ENCODE measurements around the gene OR6M1.

The OR6M1 gene

GRCh38 chr11:123775715-123776549, 30.2 kb downstream of the OR6M1 start:
- no peak for DNase-seq (ENCODE audit: low read depth)

GRCh38 chr11:123775289-123775688, 30.9 kb downstream of the OR6M1 start:
- no peak for DNase-seq (ENCODE audit: low read depth)

- DNase-seq (ENCODE audit: low read depth) = no peak
These were observed 32.2 kb downstream of the OR6M1 start for GRCh38 chr11:123773959-123774358.

GRCh38 chr11:123773026-123773425, 33.1 kb downstream of the OR6M1 start:
- no peak for DNase-seq (ENCODE audit: low read depth)

GRCh38 chr11:123771664-123772063, 34.5 kb downstream of the OR6M1 start:
- no peak for DNase-seq (ENCODE audit: low read depth)

GRCh38 chr11:123770712-123771111, 35.4 kb downstream of the OR6M1 start:
- DNase-seq (ENCODE audit: low read depth) = no peak

GRCh38 chr11:123765601-123766000, 40.5 kb downstream of the OR6M1 start:
- no peak for DNase-seq (ENCODE audit: low read depth)

GRCh38 chr11:123762422-123762821, 43.7 kb downstream of the OR6M1 start:
- DNase-seq (ENCODE audit: low read depth) = no peak

GRCh38 chr11:123760894-123761293, 45.3 kb downstream of the OR6M1 start:
- DNase-seq (ENCODE audit: low read depth) = no peak

- DNase-seq (ENCODE audit: low read depth) = no peak
These were observed 48.2 kb downstream of the OR6M1 start for GRCh38 chr11:123757976-123758375.

- no peak for DNase-seq (ENCODE audit: low read depth)
These were observed 50.3 kb downstream of the OR6M1 start for GRCh38 chr11:123755813-123756212.

Data from activated T-cell treated with anti-CD3 and anti-CD28 coated beads for 48 hours (primary cell).